ENCODE data around the gene CCDC141.

The CCDC141 gene

DNA sequence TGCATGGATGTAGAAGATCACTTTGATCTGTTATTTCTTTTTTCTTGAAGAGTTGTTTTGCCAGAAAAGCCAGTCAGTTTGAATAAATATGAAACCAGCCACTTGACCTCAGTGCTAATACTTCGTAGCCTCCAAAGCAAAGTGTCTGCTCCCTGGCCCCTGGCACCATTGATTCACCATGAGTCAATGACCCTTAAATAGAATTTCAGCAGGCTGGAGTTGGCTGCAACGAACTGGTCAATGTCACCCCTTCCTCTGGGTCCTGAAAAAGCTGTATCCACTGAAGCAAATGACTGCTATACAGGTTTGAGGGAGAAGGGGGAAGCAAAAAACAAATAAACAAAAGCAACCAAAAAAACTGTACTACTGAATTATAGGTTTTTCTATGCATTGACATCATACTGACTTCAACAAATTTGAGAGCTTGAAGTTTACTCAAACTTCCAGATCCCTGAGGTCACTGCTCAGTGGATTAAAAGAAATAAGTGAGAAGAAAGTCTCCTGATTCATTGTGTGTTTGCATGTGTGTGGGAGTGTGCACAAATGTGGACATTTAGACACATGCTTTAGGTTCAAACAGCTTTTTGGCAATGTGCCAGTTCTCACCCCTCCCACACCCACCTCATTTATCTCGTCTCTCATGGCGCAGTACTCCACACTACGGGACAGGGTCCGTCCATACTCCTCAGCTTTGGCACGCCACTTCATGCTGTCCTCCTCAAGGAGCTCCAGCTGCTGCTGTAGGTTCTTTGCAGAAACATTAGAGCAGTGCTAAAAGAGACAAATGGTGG, 184.6 kb downstream of the CCDC141 start:
- no peaks in the 10 kb centered on the region for H3K27me3 Mint-ChIP-seq

DNA sequence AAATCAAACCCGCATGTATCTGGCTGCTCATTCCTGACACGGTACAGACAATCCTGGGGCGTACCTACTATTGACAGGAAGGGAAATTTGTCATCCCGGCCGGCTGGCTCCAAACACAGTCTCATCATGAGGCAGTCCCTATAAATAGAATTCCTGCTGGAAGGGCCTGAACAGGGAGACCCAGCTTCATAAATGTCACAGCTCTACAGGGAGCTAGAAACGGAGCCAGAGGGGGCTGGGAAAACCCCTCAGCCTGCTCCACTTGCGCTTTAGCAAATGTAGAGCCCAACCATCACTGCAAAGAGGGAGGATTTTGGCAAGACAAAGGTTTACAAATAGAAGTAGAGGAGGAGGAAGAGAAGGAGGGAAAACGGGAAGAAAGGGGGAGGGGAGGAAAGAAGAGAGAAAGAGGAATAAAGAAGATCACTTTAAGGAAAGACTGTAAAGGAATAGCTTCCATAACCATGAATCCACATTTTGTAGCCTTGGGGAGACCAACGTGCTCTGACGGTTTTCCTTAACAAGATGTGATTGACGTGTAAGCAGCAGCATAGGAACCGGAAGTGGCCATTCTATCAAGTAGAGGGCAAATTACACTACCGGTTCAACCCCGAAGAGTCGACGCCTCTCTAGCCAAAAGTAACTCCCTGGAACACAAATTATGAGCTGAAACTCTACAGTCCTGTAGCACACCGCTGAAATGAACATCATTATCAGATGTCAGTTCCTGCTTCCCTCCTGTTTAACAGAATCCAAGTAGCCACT, 185.9 kb downstream of the CCDC141 start:
- Mint-ChIP-seq H3K27me3 (no peaks in the 10 kb centered on the region), H3K4me3 (no peak overlapping the region), H3K36me3 (ENCODE audit: low read depth) (peaks cover 16% of the 10 kb centered on the region), H3K27ac (no peak overlapping the region), H3K4me1 (ENCODE audit: low read depth) (no peaks in the 10 kb centered on the region), H3K9me3 (no peaks in the 10 kb centered on the region)

More for the DNA sequence above, 184.6 kb downstream of the CCDC141 start:
- Mint-ChIP-seq H3K27ac (no peak overlapping the region), H3K4me3 (no peak overlapping the region), H3K36me3 (ENCODE audit: low read depth) (peaks cover 16% of the 10 kb centered on the region), H3K9me3 (no peaks in the 10 kb centered on the region), H3K4me1 (ENCODE audit: low read depth) (no peaks in the 10 kb centered on the region)

DNA sequence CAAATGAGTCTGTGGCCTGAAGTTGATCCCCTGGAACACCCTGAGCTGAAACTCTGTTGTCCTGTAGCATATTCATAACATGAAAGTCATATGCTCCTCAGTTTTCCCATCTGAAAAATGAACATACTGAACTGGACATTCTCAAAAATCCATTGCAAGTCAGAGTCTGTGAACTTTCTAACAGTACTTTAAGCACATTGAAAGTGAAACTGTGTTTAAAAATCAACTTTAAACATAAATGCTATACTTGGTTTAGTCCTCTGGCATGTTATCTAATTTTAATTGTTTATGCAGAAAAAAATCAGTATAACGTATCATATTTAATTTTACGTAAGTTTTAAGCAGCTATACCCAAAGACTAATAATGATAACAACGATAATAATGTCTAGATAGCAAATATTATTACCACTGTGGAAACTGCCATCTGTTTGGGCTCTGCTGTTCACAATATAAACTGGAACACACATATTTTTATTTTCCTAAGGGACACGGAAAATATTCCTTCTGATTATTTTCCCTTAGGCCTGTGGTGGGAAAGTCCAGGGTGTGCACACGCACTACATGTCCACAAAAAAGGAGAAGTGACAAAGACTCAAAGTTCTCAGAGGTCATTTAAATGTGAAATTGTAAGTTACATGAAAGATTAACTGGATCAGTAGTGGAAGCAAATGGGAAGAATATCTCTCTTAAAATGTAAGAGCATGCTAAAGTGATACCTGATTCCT, 186.6 kb downstream of the CCDC141 start:
- H3K27ac Mint-ChIP-seq, result no peak overlapping the region
- no peaks in the 10 kb centered on the region for H3K4me1 Mint-ChIP-seq (ENCODE audit: low read depth)
- peaks cover 16% of the 10 kb centered on the region for H3K36me3 Mint-ChIP-seq (ENCODE audit: low read depth)
- no peaks in the 10 kb centered on the region for H3K9me3 Mint-ChIP-seq
- no peaks in the 10 kb centered on the region for H3K27me3 Mint-ChIP-seq
- H3K4me3 Mint-ChIP-seq, result no peak overlapping the region

DNA sequence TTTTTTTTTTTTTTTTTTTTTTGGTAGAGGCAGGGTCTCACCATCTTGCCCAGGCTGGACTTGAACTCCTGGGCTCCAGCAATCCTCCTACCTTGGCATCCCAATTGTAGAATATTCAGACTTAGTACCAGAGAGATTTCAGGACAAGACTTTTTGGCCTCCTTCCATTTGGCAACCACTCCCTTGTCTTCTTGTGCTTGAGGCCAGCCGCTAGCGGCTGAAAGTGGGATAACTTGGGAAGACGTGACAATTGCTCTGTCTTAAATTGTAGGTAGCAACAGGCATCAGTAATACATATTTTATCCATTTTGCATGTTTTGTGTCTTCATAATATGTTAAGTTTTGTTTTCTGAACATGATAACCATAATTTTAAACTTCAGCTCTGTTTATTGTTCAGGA, 189.4 kb downstream of the CCDC141 start:
- Mint-ChIP-seq H3K9me3 (no peaks in the 10 kb centered on the region), H3K4me3 (no peak overlapping the region), H3K27me3 (no peaks in the 10 kb centered on the region), H3K4me1 (ENCODE audit: low read depth) (no peaks in the 10 kb centered on the region), H3K36me3 (ENCODE audit: low read depth) (peaks cover 16% of the 10 kb centered on the region), H3K27ac (no peak overlapping the region)

DNA sequence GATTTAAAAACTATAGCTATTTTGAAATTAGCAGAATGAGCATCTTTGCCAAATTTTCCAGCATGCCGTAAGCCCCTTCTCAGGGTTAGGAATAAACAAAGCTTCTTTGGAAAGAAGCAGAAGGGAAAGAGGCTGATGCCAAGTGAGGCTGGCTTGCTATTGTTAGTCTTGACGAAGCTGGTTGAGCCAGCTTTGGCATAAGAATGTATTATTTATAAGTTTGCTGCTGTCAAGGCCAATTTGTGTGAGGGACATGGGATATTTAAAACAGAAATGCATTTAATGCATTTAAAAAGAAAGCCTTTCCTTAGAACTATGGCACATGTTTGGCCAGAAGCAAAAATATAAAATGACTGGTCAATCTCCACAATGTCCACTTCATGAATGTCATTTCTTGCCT, 190.2 kb downstream of the CCDC141 start:
- no peaks in the 10 kb centered on the region for H3K9me3 Mint-ChIP-seq
- H3K4me3 Mint-ChIP-seq, result no peak overlapping the region
- no peak overlapping the region for H3K27ac Mint-ChIP-seq
- H3K27me3 Mint-ChIP-seq, result no peaks in the 10 kb centered on the region
- peaks cover 16% of the 10 kb centered on the region for H3K36me3 Mint-ChIP-seq (ENCODE audit: low read depth)
- H3K4me1 Mint-ChIP-seq (ENCODE audit: low read depth), result no peaks in the 10 kb centered on the region

DNA sequence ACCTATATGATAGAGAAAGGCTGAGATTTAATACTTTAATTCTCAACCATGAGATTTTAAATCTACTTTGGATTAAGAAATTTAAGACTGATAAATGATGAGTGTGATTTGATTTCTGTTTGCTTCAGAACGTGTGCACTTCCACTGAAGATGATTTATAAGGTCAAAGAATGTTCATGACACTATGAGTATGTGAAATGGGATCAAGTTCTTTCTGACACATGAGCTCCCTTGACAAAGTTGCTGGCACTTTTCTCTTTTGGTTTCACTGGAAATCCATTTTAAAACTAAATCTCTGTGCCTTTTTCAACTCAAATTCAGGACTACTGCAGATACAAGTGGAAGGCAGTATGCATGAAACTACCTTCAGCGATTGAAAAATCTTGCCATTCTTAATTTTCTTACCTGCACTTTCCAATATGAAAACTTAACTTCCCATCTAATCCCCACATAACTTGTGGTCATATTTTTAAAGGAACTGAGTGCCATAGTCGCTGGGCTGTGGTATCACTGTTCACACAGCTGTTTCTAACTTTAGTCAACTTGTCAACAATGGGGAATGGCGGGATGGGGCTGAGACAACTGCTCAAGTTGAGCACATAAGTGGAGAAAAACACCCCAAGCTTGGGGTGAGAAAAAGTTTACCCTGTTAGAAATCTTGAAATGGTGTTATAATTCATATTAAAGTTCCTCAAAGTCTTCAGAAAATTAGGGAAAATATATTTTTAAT, 190.9 kb downstream of the CCDC141 start:
- H3K36me3 Mint-ChIP-seq (ENCODE audit: low read depth), result peaks cover 16% of the 10 kb centered on the region
- no peaks in the 10 kb centered on the region for H3K9me3 Mint-ChIP-seq
- H3K27me3 Mint-ChIP-seq, result no peaks in the 10 kb centered on the region
- no peak overlapping the region for H3K4me3 Mint-ChIP-seq
- H3K4me1 Mint-ChIP-seq (ENCODE audit: low read depth), result no peaks in the 10 kb centered on the region
- no peak overlapping the region for H3K27ac Mint-ChIP-seq

DNA sequence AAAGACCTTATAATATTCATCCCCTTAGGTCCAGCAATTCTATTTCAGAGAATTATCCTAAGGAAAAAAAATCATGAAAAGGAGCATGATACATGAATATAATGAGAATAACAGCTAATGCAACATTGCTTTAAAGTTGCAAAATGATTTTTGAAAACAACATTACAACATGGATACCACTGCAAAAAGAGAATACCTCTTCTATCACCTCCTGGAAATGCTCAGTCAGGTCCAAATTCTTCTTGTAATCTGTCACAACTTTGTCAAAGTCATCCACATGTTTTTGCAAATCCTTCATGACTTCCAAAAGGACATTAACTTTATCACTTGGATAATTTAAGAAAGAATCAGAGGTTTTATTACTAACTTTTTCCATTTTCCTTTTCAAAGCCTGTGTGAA, 194.8 kb downstream of the CCDC141 start:
- H3K27ac Mint-ChIP-seq, result no peak overlapping the region
- H3K9me3 Mint-ChIP-seq, result no peaks in the 10 kb centered on the region
- peaks cover 8% of the 10 kb centered on the region for H3K36me3 Mint-ChIP-seq (ENCODE audit: low read depth)
- H3K27me3 Mint-ChIP-seq, result no peaks in the 10 kb centered on the region
- H3K4me3 Mint-ChIP-seq, result no peak overlapping the region
- no peaks in the 10 kb centered on the region for H3K4me1 Mint-ChIP-seq (ENCODE audit: low read depth)

DNA sequence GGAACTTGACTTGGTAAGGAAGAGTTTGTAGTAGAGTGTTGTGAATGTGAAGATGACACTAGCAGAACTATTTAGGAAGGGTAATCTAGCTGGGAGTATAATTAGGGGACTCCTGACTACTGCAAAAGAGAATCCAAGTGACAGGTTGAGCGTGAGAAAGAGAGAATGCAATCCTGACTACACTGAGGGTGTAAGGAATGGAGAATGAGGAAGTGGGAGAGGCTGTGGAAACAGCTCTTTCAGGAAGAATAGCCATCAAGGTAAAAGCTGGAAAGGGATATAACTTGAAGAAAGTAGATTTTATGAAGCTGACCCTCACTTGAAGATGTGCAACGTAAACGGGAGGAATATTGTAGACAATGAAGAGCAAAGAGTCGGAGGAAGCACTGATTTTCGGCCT, 201.6 kb downstream of the CCDC141 start:
- H3K27ac Mint-ChIP-seq, result no peak overlapping the region
- H3K4me1 Mint-ChIP-seq (ENCODE audit: low read depth), result no peaks in the 10 kb centered on the region
- peaks cover 17% of the 10 kb centered on the region for H3K36me3 Mint-ChIP-seq (ENCODE audit: low read depth)
- H3K4me3 Mint-ChIP-seq, result no peak overlapping the region
- H3K9me3 Mint-ChIP-seq, result peaks cover 4% of the 10 kb centered on the region
- no peaks in the 10 kb centered on the region for H3K27me3 Mint-ChIP-seq

DNA sequence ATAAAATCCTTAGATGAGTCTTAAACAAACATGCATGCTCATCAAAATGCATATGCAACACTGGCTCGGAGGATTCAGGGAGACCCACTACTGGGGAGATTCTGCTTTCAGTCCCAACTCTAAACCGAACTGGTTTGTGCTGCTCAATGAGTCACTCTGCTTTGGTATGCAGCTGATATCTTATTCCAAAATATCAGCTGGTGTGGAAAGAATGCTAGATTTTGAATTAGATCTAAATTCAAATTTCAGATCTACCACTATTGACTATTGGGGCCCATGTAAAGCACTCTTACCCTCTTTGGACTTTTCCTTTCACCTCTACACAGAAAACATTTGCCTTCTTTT, 203.5 kb downstream of the CCDC141 start:
- Mint-ChIP-seq H3K36me3 (ENCODE audit: low read depth) (peaks cover 10% of the 10 kb centered on the region), H3K4me3 (no peak overlapping the region), H3K27me3 (no peaks in the 10 kb centered on the region), H3K27ac (no peak overlapping the region), H3K9me3 (peaks cover 4% of the 10 kb centered on the region), H3K4me1 (ENCODE audit: low read depth) (no peaks in the 10 kb centered on the region)

DNA sequence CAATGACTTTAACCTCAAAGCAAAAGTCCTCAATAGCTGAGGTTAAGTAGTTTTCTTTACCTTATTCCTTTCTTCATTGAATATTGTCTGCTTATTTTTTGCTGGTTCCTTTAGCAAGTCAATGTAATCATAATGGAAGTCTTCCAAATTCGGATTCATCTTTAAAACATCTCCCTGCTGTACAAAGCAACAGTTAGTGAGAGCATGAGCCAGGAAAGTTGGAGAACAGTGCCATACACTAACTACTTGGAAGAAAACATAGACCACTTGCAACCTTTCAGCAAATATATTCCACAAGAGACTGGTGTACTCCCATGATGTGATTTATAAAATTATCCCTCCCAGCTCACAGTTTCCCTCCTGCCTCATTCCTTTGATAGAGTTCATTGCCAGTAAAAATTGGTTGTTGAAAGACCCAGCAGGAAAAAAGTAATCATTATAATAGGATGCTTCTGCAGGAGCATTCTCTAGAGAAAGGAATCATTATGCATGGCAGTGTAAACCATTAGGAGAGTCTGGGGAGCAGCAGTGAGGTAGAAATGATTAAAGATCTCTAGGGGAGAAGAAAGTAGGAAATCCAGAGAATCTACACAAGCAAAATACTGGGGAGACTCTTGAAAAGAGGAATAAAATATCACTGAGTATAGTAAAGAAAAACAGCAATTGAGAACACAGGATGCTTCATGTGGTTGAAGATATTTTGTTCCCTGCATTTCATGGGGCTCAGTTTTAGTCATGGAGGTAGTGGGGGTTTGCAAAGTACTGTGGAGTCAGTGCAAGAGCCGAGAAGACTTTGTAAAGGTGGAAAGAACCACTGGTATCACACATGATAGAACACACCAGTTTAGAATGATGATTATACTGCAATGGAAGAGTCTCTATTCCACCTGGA, 204.1 kb downstream of the CCDC141 start:
- Mint-ChIP-seq H3K27me3 (no peaks in the 10 kb centered on the region), H3K36me3 (ENCODE audit: low read depth) (peaks cover 14% of the 10 kb centered on the region), H3K4me1 (ENCODE audit: low read depth) (no peaks in the 10 kb centered on the region), H3K9me3 (peaks cover 4% of the 10 kb centered on the region), H3K27ac (no peak overlapping the region), H3K4me3 (no peak overlapping the region)

DNA sequence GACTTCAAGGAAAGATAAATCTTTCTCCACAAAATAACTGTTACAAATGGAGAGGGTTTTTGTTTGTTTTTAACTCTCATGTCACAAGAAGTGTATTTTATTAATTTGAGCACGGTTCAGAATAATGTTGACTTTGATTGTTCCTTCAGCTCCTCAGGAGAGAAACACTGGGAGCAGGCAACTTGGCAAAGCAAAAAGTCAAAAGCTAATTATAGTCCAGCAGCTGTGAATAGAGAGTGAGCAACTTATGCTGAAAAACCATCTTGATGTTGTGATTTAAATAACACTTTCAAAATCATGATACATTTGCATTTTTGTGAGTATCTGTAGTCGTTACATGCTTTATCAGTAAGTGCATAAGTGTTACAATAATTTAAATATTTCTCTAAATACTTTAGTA, 205.2 kb downstream of the CCDC141 start:
- H3K27me3 Mint-ChIP-seq, result no peaks in the 10 kb centered on the region
- peaks cover 17% of the 10 kb centered on the region for H3K36me3 Mint-ChIP-seq (ENCODE audit: low read depth)
- no peaks in the 10 kb centered on the region for H3K4me1 Mint-ChIP-seq (ENCODE audit: low read depth)
- no peak overlapping the region for H3K27ac Mint-ChIP-seq
- H3K4me3 Mint-ChIP-seq, result no peak overlapping the region
- peaks cover 4% of the 10 kb centered on the region for H3K9me3 Mint-ChIP-seq

DNA sequence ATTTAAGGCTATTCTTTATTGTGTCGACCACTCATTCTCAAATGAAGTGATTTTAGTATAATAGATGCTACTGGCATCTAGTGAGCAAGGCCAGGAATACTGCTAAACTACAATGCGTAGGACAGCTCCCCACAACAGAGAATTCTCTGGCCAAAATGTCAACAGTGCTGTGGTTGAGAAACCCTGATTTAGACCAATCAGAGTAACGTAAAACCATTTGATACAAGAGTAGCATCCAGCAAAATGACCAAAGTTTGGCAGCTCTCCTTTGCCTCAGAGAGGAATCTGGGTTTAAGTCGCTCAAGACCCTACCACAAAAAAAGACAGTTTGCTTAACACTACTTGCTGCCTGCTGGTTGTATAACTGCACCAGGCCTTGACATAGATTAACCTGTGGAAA, 205.7 kb downstream of the CCDC141 start:
- Mint-ChIP-seq H3K9me3 (peaks cover 4% of the 10 kb centered on the region), H3K4me1 (ENCODE audit: low read depth) (no peaks in the 10 kb centered on the region), H3K36me3 (ENCODE audit: low read depth) (peaks cover 19% of the 10 kb centered on the region), H3K27ac (no peak overlapping the region), H3K27me3 (no peaks in the 10 kb centered on the region), H3K4me3 (no peak overlapping the region)

DNA sequence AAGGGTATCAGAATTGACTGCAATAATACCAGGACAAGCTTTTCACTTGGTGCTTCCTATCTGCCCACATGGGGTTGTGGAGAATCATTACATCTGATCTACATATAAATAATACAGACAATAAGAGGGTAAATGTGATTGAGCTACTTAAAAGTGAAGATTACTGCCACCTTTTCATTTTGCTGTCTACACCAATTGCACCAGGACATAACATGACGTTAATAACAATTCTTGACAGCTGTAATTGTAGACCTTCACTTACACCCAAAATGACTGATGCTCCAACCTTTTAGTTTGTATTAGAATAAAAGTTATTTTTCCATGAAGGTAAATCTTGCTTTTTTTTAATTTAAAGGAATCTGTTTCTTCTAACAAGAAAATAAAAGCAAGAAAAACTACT, 206.2 kb downstream of the CCDC141 start:
- Mint-ChIP-seq H3K27me3 (no peaks in the 10 kb centered on the region), H3K27ac (no peak overlapping the region), H3K4me1 (ENCODE audit: low read depth) (no peaks in the 10 kb centered on the region)

DNA sequence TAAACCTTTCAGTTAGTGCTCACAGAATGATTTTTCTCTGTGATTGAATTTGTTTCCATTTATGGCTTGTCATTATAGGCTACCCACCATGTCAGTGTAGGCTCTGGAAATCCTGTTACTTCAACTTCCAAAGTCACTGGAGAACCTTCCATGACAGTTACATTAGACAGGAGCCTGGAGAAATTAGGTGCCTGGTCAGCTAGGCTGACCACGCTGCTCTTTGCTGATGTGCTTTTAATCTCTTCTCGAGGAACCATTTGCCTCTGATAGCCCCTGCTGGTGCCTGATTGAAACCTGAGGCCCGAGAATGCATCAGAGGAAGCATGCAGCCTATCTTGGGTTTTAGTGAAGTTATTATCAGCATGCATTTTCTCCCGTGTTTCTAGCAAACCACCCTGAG, 213.1 kb downstream of the CCDC141 start:
- Mint-ChIP-seq H3K36me3 (ENCODE audit: low read depth) (peaks cover 10% of the 10 kb centered on the region), H3K27me3 (no peaks in the 10 kb centered on the region), H3K4me1 (ENCODE audit: low read depth) (no peaks in the 10 kb centered on the region)

More for the DNA sequence above, 206.2 kb downstream of the CCDC141 start:
- Mint-ChIP-seq H3K4me3 (no peak overlapping the region), H3K36me3 (ENCODE audit: low read depth) (peaks cover 19% of the 10 kb centered on the region), H3K9me3 (peaks cover 4% of the 10 kb centered on the region)

More for the DNA sequence above, 213.1 kb downstream of the CCDC141 start:
- Mint-ChIP-seq H3K27ac (no peak overlapping the region), H3K4me3 (no peak overlapping the region), H3K9me3 (no peaks in the 10 kb centered on the region)
